GM23338 (cell line): ENCODE measurements around the gene TNKS2. TPM values are rescaled to one million over a fixed set of nuclear protein-coding genes. Genes with fewer than 3 reads are reported as not detected.

Experiments used
- ATAC-seq: fragments of 200-7000 bp; cut with Tn5 transposase; 3 replicates; pipeline ENCODE4 v1.9.1; 2020
- DNase-seq: peaks from one replicate; pipeline ENCODE4 v3.0.0-alpha.2; 2015; ENCODE audit warnings: low spot score
- H2AFZ ChIP-seq: fragments of 200-600 bp; sonication (generic); 2 replicates; pipeline ENCODE4 v1.8.0; 2016; ENCODE audit warnings: antibody characterized with exemption, mild to moderate bottlenecking, moderate library complexity
- H3F3A ChIP-seq: fragments of 200-600 bp; sonication (generic); replicated peaks from 2 replicates; pipeline ENCODE4 v1.8.0; 2017; ENCODE audit warnings: antibody characterized with exemption, mixed run types, low read depth
- H3K27ac ChIP-seq: fragments of 200-600 bp; sonication (generic); 2 replicates; pipeline ENCODE4 v1.6.1; 2016; ENCODE audit warnings: low read depth
- H3K27me3 ChIP-seq: fragments of 200-600 bp; sonication (generic); 2 replicates; pipeline ENCODE4 v1.8.0; 2016; ENCODE audit warnings: mild to moderate bottlenecking, mixed run types, moderate library complexity; ENCODE audit not compliant: insufficient read depth
- H3K36me3 ChIP-seq: fragments of 200-600 bp; sonication (generic); 2 replicates; pipeline ENCODE4 v1.8.0; 2016; ENCODE audit warnings: mild to moderate bottlenecking; ENCODE audit not compliant: insufficient read depth
- H3K4me1 ChIP-seq: fragments of 200-600 bp; sonication (generic); 2 replicates; pipeline ENCODE4 v1.8.0; 2016; ENCODE audit warnings: mild to moderate bottlenecking, moderate library complexity; ENCODE audit not compliant: insufficient read depth
- H3K4me2 ChIP-seq: fragments of 200-600 bp; sonication (generic); 2 replicates; pipeline ENCODE4 v1.7.1; 2017; ENCODE audit warnings: mixed run types
- H3K4me3 ChIP-seq: fragments of 200-600 bp; sonication (generic); 2 replicates; pipeline ENCODE4 v1.6.1; 2016; ENCODE audit warnings: mixed run types
- H3K79me2 ChIP-seq: fragments of 200-600 bp; sonication (generic); replicated peaks from 2 replicates; pipeline ENCODE4 v1.8.0; 2017; ENCODE audit warnings: mild to moderate bottlenecking; ENCODE audit not compliant: insufficient read depth
- H3K9me2 ChIP-seq: fragments of 200-600 bp; sonication (generic); 2 replicates; pipeline ENCODE4 v1.8.0; 2017; ENCODE audit not compliant: insufficient read depth
- H4K20me1 ChIP-seq: fragments of 200-600 bp; sonication (generic); replicated peaks from 2 replicates; pipeline ENCODE4 v1.8.0; 2017; ENCODE audit warnings: mild to moderate bottlenecking; ENCODE audit not compliant: insufficient read depth
- H3K27ac Mint-ChIP-seq: 2 replicates; pipeline ENCODE4 v1.8.0; 2020; ENCODE audit warnings: inconsistent platforms, mild to moderate bottlenecking, moderate library complexity, mixed read lengths
- H3K27me3 Mint-ChIP-seq: 3 replicates; pipeline ENCODE4 v1.8.0; 2022; ENCODE audit warnings: low read depth, mild to moderate bottlenecking, moderate library complexity, mixed read lengths, inconsistent platforms; ENCODE audit not compliant: insufficient read depth, poor library complexity
- H3K36me3 Mint-ChIP-seq: 3 replicates; pipeline ENCODE4 v1.8.0; 2021; ENCODE audit warnings: low read depth, mild to moderate bottlenecking, inconsistent platforms, moderate library complexity, mixed read lengths
- H3K4me1 Mint-ChIP-seq: 3 replicates; pipeline ENCODE4 v1.8.0; 2020; ENCODE audit warnings: mild to moderate bottlenecking, inconsistent platforms, mixed read lengths
- H3K4me3 Mint-ChIP-seq: 3 replicates; pipeline ENCODE4 v1.8.0; 2021; ENCODE audit warnings: moderate library complexity, mild to moderate bottlenecking, inconsistent platforms, mixed read lengths
- H3K9me3 Mint-ChIP-seq: 3 replicates; pipeline ENCODE4 v1.8.0; 2020; ENCODE audit warnings: moderate library complexity, mild to moderate bottlenecking, inconsistent platforms, mixed read lengths
- CREB1 ChIP-seq: fragments of 250-450 bp; sonication (Bioruptor Pico); IDR thresholded peaks from 2 replicates; pipeline ENCODE4 v1.5.0; 2020; ENCODE audit warnings: low read depth, mild to moderate bottlenecking, moderate library complexity
- CTCF ChIP-seq, 2 experiments: fragments of 200-600 bp in 1 of 2; sonication (generic) in 1 of 2; conservative IDR thresholded peaks; 2 replicates each; pipeline versions ENCODE4 v1.5.1 to v1.6.1; 2016 to 2017; ENCODE audit warnings: antibody characterized with exemption in 2 of 2, low read depth in 2 of 2, mild to moderate bottlenecking in 2 of 2, moderate library complexity in 1 of 2
- EZH2 ChIP-seq: fragments of 200-600 bp; sonication (generic); IDR thresholded peaks from one replicate; pipeline ENCODE4 v1.8.0; 2017; ENCODE audit warnings: antibody characterized with exemption, mild to moderate bottlenecking, low read depth; ENCODE audit not compliant: unreplicated experiment
- EZH2phosphoT487 ChIP-seq: fragments of 200-600 bp; sonication (generic); IDR thresholded peaks from one replicate; pipeline ENCODE4 v1.8.1; 2018; ENCODE audit warnings: antibody characterized with exemption; ENCODE audit not compliant: unreplicated experiment
- JUNB ChIP-seq: IDR thresholded peaks from one replicate; pipeline ENCODE4 v1.6.1; 2016; ENCODE audit warnings: antibody characterized with exemption; ENCODE audit not compliant: unreplicated experiment
- NANOG ChIP-seq: IDR thresholded peaks from 2 replicates; pipeline ENCODE4 v1.6.1; 2016; ENCODE audit warnings: antibody characterized with exemption, borderline replicate concordance
- POLR2AphosphoS5 ChIP-seq: IDR thresholded peaks from 2 replicates; pipeline ENCODE4 v1.6.1; 2016; ENCODE audit warnings: antibody characterized with exemption, low read depth
- REST ChIP-seq: IDR thresholded peaks from one replicate; pipeline ENCODE4 v1.6.1; 2018; ENCODE audit warnings: antibody characterized with exemption; ENCODE audit not compliant: unreplicated experiment
- STAT1 ChIP-seq: IDR thresholded peaks from one replicate; pipeline ENCODE4 v1.6.1; 2016; ENCODE audit warnings: antibody characterized with exemption; ENCODE audit not compliant: unreplicated experiment
- ZNF114 ChIP-seq: fragments of 250-450 bp; sonication (Bioruptor Pico); IDR thresholded peaks from 2 replicates; pipeline ENCODE4 v1.5.0; 2020; ENCODE audit warnings: mild to moderate bottlenecking, moderate library complexity
- polyA plus RNA-seq: library from polyadenylated mRNA; unstranded; fragments of >200 nt; fragmentation: Nextera tagmentation; extraction: Ambion mirVana; gene quantifications from 2 replicates; pipeline ENCODE4 v1.2.1, GENCODE V29; 2016
- total RNA-seq: library from RNA; depleted of rRNA; stranded (reverse); fragments of >200 nt; shearing (Covaris generic); gene quantifications from 2 replicates; pipeline ENCODE4 v1.2.3, GENCODE V29; 2014
- TF ChIP-seq, protein P1 (sequence below): IDR thresholded peaks from 2 replicates; pipeline ENCODE4 v1.6.1; 2016; ENCODE audit warnings: antibody characterized with exemption

The TNKS2 gene
- total and polyA plus RNA-seq, 2 experiments from 2014 or later, result 23.5 to 85.5 TPM

GRCh38 chr10:91838199-91838598 is 40.0 kb downstream of the TNKS2 start:
- TF ChIP-seq, protein P1, sequence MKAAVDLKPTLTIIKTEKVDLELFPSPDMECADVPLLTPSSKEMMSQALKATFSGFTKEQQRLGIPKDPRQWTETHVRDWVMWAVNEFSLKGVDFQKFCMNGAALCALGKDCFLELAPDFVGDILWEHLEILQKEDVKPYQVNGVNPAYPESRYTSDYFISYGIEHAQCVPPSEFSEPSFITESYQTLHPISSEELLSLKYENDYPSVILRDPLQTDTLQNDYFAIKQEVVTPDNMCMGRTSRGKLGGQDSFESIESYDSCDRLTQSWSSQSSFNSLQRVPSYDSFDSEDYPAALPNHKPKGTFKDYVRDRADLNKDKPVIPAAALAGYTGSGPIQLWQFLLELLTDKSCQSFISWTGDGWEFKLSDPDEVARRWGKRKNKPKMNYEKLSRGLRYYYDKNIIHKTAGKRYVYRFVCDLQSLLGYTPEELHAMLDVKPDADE, result no peak
- TF ChIP-seq ZNF114, result no peak
- TF ChIP-seq REST, result no peak
- Histone ChIP-seq H3K9me2 (no peaks in the 10 kb centered on the region), H2AFZ (no peak overlapping the region), H3K27ac (no peak overlapping the region), H3K4me1 (no peaks in the 10 kb centered on the region), H3F3A (no peaks in the 10 kb centered on the region), H3K27me3 (no peaks in the 10 kb centered on the region), H4K20me1 (peaks cover 4% of the 10 kb centered on the region; the same call in 1 of the 2 replicates), H3K79me2 (no peaks in the 10 kb centered on the region), H3K36me3 (peaks cover 66% of the 10 kb centered on the region), H3K4me3 (no peak overlapping the region), H3K4me2 (no peak overlapping the region)
- no peak overlapping the region for H3K27ac Mint-ChIP-seq
- no peak overlapping the region for H3K4me3 Mint-ChIP-seq
- ATAC-seq, result no peak
- H3K36me3 Mint-ChIP-seq, result peaks cover 79% of the 10 kb centered on the region
- H3K9me3 Mint-ChIP-seq, result no peaks in the 10 kb centered on the region
- no peak for DNase-seq
- no peaks in the 10 kb centered on the region for H3K27me3 Mint-ChIP-seq
- H3K4me1 Mint-ChIP-seq, result no peaks in the 10 kb centered on the region

- Histone ChIP-seq H3K79me2 (no peaks in the 10 kb centered on the region), H3K27me3 (no peaks in the 10 kb centered on the region), H3K4me2 (no peak overlapping the region), H4K20me1 (no peaks in the 10 kb centered on the region; the same call in 1 of the 2 replicates), H3K36me3 (peaks cover 66% of the 10 kb centered on the region), H2AFZ (no peak overlapping the region), H3K9me2 (no peaks in the 10 kb centered on the region), H3K4me3 (no peak overlapping the region), H3K27ac (no peak overlapping the region; the same call in 1 of the 2 replicates), H3K4me1 (no peaks in the 10 kb centered on the region), H3F3A (no peaks in the 10 kb centered on the region)
- ATAC-seq (no peak), DNase-seq (no peak)
- H3K4me3 Mint-ChIP-seq, result no peak overlapping the region
- H3K27ac Mint-ChIP-seq, result no peak overlapping the region
- no peaks in the 10 kb centered on the region for H3K27me3 Mint-ChIP-seq
- no peaks in the 10 kb centered on the region for H3K9me3 Mint-ChIP-seq
- peaks cover 73% of the 10 kb centered on the region for H3K36me3 Mint-ChIP-seq
- H3K4me1 Mint-ChIP-seq, result no peaks in the 10 kb centered on the region
- TF ChIP-seq CREB1 (CRISPR knock-in tag), result no peak
- TF ChIP-seq NANOG, result no peak
- no peak for TF ChIP-seq REST
- TF ChIP-seq CTCF (conservative IDR thresholded peaks at IDR 0.05; ENCODE audit: low read depth in 2 of 2), result no peak
- no peak for TF ChIP-seq POLR2AphosphoS5
- TF ChIP-seq, protein P1, result no peak
- no peak for TF ChIP-seq EZH2phosphoT487
- no peak for TF ChIP-seq EZH2
- no peak for TF ChIP-seq STAT1
- TF ChIP-seq JUNB, result no peak
- no peak for TF ChIP-seq ZNF114
Observed at GRCh38 chr10:91843083-91843482, 44.9 kb downstream of the TNKS2 start.
